Fibroblast of villous mesenchyme (primary cell): ENCODE results near the gene VASN. TPM values are rescaled to one million over a fixed set of nuclear protein-coding genes. Genes with fewer than 3 reads are reported as not detected.

Experiments used
- DNase-seq: peaks from one replicate; pipeline ENCODE4 v3.0.0-alpha.2; 2010; ENCODE audit warnings: low read depth
- H3K4me3 ChIP-seq: 2 replicates; pipeline ENCODE4 v1.5.1; 2011; ENCODE audit warnings: low read depth, mild to moderate bottlenecking, low read length
- total RNA-seq: library from RNA; depleted of rRNA; stranded (reverse); fragments of >200 nt; gene quantifications from 2 replicates; pipeline ENCODE4 v1.2.3, GENCODE V29; 2012
- TF ChIP-seq, protein P1 (sequence below): IDR thresholded peaks from 2 replicates; pipeline ENCODE4 v1.5.1; 2012; ENCODE audit warnings: low read depth, mild to moderate bottlenecking, low read length; ENCODE audit not compliant: insufficient read depth

The VASN gene
- total RNA-seq, 1 donor: 133 TPM

DNA sequence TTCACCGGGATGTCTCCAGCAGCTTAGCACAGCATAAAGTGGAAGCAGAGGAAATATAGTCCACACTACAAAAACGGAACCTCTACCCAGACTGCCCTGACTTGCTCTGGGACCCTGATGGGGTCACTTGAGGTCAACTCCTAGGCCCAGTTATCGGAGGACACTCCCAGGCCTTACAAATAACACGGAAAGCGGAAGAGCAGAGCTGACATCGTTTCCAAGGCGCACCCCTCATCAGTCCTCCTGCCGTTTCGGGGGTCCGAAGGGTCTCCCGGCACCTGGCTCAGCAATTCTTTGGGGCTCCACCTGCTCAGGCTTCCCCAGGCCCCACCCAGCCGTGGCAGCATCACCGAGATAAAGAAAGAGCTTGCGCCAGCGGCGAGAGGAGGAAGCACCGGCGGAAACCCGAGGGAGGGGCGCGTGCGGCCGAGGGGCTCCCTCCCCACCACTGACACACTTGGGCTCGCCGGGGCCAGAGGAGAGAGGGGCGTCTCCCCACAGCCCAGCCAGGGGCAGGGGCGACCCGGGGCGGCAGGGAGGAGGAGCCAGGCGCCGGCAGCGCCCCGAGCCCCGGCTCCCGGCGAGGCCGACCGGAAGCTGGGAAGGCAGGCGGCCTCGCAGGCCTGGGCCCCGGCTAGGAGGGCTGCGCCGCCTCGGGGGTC, 44.0 kb downstream of the VASN start:
- DNase-seq: peak; percentile 34
- TF ChIP-seq, protein P1, sequence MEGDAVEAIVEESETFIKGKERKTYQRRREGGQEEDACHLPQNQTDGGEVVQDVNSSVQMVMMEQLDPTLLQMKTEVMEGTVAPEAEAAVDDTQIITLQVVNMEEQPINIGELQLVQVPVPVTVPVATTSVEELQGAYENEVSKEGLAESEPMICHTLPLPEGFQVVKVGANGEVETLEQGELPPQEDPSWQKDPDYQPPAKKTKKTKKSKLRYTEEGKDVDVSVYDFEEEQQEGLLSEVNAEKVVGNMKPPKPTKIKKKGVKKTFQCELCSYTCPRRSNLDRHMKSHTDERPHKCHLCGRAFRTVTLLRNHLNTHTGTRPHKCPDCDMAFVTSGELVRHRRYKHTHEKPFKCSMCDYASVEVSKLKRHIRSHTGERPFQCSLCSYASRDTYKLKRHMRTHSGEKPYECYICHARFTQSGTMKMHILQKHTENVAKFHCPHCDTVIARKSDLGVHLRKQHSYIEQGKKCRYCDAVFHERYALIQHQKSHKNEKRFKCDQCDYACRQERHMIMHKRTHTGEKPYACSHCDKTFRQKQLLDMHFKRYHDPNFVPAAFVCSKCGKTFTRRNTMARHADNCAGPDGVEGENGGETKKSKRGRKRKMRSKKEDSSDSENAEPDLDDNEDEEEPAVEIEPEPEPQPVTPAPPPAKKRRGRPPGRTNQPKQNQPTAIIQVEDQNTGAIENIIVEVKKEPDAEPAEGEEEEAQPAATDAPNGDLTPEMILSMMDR: no peak
- peak overlapping the region; percentile 78 for H3K4me3 ChIP-seq

DNA sequence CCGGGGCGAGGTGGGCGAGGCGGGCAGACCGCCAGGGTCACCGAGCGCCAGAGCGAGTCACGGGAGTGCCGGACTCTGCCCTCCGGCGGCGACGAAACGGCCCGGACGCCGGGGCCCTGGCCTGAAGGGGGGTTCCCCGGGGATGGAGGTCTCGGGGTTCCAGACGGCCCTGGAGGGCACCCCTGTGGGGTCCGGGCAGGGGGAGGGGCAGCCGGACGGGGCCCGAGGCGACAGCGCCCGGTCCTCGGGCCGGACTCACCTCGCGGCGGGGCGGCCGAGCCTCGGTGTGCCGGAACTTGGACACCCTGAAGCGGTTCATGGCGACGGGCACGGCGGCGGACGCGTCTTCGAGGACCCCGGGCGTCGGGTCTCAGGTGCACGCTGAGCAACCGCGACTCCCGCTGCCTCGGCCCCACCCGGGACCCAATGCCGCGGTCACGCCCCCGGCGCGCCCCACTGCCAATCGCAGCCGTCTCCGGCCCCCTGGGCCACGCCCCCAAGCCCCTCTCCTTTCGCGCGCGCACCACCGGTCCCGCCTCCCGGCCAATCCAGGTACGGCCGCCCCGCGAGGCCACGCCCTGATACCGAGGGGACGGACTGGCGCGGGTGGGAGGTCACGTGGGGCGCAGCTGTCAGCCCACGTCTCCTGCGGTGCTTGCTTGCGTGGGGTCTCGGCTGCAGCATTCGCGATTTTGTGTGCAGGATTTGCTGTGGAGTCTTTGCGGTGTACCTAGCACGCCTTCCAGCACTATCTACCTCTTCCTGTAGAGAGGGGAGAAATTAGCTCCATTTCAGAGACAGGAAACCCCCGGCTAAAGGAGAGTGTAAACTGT, 44.8 kb downstream of the VASN start, which contains the start of gene CORO7:
CORO7 (minus strand) TSS at position 397 of the 833 bp plus-strand sequence; CDS start at position 319, 78 bp downstream.
- H3K4me3 ChIP-seq: peak within 1 kb of the TSS; percentile 78
- DNase-seq: peak; percentile 88
- TF ChIP-seq, protein P1: no peak

DNA sequence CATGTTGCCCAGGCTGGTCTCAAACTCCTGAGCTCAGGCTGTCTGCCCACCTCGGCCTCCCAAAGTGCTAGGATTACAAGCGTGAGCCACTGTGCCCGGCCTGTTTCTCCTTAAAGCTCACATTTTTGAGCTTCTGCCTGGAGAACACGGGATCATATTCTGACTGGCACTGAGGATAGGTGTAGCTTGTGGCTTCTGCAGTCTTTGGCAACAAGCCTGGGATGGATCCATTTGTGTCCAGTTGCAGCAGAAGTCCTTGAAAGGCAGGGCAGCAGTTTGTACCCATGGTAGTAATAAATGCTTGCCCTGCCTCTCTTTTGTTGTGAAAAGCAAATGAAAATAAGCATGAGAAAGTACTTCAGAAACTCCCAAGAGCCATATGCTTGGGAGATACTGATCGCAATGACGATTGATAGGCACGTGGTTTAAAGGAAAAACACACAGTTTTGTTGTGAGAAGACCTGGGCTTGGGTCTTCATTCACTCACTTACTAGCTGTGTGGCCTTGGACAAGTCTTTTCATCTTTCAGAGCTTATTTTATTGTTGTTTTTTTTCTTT, 47.8 kb downstream of the VASN start:
- TF ChIP-seq, protein P1: no peak
- no peak overlapping the region for H3K4me3 ChIP-seq
- no peak for DNase-seq

DNA sequence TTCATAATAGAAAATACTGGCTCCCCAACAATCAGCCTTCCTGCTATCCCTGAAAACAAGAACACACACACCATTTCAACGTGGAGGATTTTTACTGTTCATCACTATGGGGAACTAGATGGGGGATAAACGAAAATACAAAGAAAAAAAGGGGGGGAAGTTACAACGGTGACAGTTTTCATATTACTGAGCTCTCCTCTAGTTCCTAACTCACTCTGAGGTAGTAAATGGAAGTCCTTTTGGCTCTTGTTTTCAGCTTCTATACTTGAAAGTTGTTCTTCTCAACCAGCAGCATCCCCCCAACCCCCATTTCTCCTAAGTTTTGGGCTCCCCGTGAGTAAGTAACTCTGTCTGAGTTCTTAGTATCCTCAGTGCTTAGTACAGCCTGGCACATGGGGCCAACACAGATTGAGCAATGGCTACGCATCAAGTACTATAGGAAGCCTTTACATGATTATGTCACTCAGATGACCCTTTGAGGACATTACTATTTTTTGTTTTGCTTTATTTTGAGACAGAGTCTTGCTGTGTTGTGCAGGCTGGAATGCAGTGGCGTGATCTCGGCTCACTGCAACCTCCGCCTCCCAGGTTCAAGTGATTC, 49.0 kb downstream of the VASN start:
- DNase-seq: no peak

DNA sequence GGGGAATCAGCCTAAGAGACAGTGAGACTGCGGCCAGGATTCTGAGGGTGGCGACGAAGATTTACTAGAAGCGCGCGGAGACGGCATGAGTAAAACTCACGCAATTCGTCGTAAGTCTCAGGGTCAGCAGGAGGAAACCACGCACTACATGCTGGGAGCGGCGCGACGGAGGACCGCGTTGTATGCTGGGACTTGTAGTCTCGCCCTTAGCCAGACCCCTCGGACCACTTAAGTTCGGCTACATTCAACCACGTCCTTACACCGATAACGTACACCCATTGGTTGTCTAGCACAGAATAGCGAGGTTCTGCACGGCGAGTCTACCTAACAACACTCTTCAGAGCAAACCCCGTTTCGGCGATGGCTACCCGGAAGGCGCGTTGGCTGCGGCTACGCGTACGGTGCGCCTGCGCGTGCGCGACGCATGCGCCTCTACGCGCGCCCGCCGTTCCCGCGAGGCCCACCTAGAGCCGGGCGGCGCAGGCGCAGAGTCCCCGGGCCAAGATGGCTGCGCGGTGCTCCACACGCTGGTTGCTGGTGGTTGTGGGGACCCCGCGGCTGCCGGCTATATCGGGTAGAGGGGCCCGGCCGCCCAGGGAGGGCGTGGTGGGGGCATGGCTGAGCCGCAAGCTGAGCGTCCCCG, 53.9 kb downstream of the VASN start, which contains the start of gene DNAJA3:
DNAJA3 (plus strand) TSS at position 491 of the 643 bp plus-strand sequence; CDS start at position 505, 14 bp downstream.
- TF ChIP-seq, protein P1: no peak
- peak within 1 kb of the TSS; percentile 78 for H3K4me3 ChIP-seq
- DNase-seq: peak; percentile 97

More for the DNA sequence above, 49.0 kb downstream of the VASN start:
- H3K4me3 ChIP-seq: no peak overlapping the region
- TF ChIP-seq, protein P1: no peak
